ENCODE measurements around the gene ASAP3.

The ASAP3 gene

GRCh38 chr1:23483321-23484252, at the start of gene ASAP3:
TSS of gene ASAP3 (minus strand) at chr1:23484179. CDS start at chr1:23484133, 46 bp downstream.
- DNase-seq: no peak

- DNase-seq: no peak
Observed at GRCh38 chr1:23533246-23534023, 49.5 kb upstream of the ASAP3 start.

DNA sequence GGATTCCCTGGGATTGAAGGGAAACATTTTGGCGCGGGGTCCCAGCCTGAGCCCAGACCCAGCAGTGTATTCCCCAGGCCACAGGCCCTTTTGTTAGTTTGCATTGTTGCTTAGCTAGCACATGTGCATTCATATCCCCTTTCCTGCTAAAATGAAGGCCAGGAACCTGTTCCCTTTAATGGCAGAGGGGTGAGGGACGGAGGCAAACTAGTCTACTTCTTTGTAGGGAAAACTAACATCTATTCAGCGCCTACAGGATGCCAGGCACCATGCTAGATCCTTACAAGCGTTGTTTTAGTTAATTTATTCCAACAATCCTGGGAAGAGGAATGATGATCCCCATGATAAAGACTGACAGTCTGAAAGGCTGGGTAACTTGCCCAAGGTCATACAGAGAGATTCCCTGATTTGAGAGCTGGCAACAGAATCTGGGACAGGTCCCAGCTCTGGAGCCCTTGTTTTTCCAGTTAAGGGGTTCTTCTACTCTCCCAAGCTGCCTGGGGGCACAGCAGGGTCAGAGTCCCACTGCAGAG, 47.6 kb upstream of the ASAP3 start:
- DNase-seq: no peak

DNA sequence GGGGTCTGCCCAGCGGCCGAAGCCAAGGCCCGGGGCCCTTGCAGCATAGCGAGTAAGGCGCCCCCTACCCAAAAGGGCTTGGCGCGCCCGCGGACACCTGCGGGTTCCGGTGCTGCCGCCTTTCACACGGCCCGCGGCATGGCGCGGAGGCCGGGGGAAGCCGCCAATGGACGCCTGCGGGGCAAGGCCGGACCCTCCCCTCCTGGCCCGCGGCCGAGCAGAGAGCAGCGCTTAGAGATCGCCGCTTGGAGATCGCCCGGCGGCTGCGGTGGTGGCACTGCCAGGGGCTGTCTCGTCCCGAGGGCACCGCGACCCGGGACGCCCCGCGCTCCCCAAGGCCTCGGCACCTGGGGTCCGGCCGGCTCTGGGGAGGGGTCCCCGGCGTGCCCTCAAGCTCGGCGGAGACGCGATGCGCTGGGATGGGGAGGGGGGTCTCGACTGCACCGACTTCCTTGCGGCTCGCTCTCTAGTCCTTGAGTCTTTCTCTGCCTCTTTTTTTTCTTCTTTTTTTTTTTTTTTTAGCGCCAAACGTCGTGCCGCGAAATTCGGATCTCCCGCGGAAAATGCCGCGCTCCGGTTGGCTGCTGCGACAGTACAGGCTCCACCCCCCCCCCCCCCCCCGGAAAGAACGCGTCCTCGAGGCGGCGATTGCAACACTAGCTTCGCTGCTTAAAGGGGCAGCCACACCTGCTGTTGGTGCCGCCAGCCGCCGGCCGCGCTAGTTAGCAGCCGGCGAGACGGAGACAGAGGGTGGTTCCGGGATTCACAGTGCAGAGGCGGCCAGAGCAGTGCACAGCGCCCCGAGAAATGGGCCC, 47.0 kb upstream of the ASAP3 start, which contains the start of gene E2F2:
Gene E2F2, minus strand, starts transcription at position 487 of the 815 bp plus-strand sequence. Its CDS starts 440 bp downstream, at position 47.
- peak; percentile 44 to 79 for DNase-seq

GRCh38 chr1:23530087-23530746, 46.2 kb upstream of the ASAP3 start:
- no peak for DNase-seq

DNA sequence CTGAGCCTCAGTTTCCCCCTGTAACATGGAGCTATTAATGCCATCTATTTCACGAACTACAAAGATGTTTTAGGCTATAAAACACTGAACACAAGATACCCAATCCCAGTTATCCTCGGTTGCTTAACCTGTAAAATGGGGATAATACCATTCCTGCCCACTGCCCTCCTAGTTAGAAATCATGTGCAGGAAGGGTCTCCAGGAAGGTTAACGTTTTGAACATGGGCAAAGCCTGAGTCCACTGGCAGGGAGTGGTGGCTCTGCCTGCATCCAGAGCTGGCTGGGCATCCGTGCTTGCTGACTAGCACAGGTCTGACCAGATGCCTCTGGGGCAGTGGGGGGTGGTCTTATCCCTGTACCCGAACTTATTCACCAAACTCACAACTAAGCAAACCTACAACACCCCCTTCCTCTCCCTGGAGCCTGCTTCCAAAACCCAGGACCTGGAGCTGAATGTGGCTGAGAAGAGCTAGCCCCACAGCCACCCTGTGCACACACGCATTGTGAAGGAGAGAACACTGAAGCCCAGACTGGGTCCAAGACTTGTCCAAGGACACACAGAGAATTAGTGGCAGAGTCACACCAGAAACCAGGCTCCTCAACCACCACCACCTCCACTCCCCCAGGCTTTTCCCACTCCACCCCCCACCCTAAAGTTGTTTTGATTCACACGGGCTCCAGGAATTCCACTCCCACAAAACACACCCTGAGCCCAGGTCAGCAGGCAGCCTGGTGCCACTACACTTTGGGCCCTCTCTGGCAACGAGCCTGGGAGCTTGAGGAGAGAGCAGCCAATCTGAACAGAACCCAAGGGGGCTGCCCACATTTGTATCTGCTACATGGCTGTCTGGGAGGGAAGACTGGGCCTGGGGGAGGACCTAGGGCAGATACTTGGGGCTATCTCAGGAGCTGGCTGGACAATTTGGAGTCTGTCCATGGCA, 45.4 kb upstream of the ASAP3 start:
- peak in 1 of 2 experiments; percentile 45 for DNase-seq

DNA sequence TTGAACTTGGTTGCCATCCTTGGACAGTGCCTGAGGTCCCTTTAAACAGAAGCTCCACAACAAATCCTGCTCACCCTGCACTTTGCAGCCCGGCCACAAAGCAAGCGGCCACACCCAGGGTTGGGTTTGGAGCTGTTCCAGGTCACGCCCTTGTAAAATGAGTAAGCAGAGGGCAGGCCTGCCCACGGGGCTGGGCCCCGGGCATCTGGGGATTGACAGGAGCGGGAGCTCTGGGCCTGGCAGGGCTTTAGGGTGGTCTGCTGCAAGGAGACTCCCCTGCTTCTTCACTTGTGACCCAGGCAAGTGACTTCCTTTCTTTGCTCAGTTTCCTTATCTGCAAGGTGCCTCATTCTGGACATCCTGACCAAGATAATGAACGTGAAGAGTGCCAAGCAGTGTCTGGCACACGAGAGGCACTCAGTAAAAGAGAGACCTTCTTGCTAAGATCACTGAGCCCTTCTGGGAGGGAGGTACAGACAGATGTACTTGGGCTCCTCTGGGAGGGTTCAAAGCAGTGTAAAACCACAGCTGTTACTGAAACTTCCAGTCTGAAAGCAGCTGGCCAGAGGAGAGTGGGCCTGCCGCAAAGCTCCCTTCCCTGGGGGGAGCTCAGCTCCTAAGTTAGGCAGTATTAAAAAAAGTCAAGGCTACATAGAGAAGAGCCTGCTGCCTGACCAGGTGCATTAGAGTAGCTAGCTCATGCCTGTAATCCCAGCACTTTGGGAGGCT, 44.4 kb upstream of the ASAP3 start:
- DNase-seq: peak; percentile 69 to 78

- no peak for DNase-seq
Observed at GRCh38 chr1:23527900-23528249, 43.9 kb upstream of the ASAP3 start.

DNA sequence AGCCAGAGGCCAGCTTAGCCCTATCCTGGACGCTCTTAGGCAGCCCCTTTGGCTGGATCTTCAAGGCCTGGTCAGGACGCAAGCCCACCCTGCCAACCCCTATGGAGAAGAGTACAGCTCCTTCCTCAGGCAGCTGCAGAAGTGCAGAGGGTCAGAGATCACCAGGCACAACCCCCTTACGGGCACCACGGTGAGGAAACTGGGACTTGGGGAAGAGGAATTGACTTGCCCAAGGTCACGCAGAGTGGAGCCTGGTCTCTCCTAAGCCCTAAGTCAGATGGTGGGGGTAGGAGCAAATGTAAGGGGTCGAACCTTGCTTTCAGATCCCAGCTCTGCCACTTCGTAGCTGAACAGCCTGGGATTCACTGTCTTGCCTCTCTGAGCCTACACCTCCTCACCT, 43.4 kb upstream of the ASAP3 start:
- no peak for DNase-seq

DNA sequence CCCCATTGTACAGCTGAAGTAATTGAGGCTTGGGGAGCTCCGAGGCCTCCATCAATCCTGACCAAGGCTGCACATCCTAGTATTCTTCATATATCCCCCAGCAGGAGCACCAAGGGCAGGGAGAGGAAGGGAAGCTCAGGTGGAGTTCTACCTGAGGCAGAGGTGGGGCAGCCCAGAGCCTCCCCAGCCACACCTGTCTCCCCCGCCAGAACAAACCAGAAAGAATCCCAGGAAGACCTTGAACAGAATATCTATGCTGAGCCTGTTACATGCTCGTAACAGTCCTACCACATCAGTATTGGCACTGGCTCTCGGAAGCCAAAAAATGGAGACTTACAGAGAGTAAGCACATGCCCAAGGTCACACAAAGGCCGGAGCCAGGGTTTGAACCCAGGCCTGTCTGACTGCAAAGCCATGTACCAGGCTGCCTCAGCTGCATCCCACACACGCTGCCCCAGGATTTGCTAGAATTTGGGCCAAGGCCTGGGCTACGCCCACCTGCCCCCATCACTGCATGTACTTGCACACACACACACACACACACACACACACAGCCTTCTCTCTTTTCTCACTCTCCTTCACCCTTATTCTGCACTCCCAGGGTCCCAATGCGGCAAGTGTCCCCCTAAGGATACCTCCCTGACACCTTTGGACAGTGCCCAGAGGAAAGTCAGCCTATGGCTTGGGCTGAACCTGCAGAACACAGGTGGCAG, 42.5 kb upstream of the ASAP3 start:
- DNase-seq: no peak

- DNase-seq: no peak
Observed at GRCh38 chr1:23525558-23526250, 41.7 kb upstream of the ASAP3 start.

DNA sequence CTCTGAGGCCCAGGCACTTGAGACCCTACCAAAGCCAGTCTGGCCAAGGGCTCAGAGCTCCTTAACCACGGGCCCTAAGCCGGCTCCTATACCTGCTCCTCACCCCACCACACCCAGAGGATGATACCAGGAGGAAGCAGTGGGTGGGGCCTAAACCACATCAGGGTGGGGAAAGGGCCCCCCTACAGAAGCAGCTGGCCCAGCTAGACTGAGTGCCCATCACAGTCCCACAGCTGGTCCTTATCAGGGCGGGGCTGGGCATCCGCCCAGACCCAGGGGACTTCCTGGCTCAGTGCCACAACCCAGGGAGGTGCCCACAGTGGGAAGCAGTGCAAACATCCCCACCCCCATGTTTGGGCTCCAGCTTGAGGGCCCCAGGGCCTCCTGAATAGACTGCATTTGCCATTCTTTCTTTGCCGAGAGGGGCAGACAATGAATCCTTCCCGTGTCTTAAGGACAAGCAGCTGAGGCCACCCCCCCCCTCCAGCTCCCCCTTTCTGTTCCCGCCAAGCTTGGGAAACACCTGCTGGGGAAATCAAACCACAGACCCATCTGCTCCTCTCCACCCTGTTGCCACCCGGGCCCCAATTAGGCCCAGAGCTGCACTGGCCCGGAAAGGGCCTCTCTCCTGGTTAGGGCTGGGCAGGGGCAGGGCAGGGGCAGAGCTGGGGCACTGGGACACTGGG, 40.9 kb upstream of the ASAP3 start:
- DNase-seq: no peak

DNA sequence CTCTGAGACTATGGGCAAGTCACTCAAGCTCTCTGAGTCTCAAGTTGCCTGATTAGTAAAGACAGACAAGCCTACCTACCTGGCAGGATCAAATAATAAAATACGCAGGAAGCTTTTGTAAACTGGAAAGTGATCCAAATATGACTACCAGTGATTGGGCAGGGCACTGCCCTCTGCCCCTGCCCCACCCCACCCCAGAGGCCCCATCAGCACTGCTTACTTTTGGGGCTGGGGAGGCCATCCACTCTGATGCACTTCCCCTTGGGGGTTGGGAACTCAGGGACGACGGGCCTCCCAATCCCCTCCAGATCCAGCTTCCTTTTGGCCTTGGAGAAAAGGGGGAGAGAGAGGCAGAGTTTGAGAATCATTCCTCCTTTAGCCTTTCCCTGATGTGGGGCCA, 40.2 kb upstream of the ASAP3 start:
- DNase-seq: no peak

GRCh38 chr1:23522244-23522982, 38.4 kb upstream of the ASAP3 start:
- no peak for DNase-seq

GRCh38 chr1:23521588-23521987, 37.6 kb upstream of the ASAP3 start:
- no peak for DNase-seq

DNA sequence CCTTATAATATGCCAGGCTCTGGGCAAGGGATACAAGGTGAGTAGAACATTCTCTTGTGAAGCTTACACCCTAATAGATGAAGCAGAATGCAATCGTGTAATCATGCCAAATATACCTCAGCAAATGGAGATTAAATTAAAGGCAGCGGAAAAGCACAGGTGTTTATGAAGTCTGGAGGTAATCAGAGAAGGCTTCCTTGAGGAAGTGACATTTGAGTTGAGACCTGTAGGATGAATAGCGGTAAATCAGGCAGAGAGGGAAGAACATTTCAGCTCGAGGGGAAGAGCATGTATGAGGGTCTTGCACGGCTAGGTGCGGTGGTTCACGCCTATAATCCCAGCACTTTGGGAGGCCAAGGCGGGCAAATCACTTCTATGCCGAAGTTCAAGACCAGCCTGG, 33.6 kb upstream of the ASAP3 start:
- DNase-seq: no peak

GRCh38 chr1:23515905-23516304, 31.9 kb upstream of the ASAP3 start:
- DNase-seq: no peak
